Measurements from ENCODE around the gene AMOTL1. TPM values are rescaled to one million over a fixed set of nuclear protein-coding genes. Genes with fewer than 3 reads are reported as not detected.

Gene AMOTL1
- total and polyA plus RNA-seq, 4 donors = 7.4 to 68.5 (median 27.3) TPM

GRCh38 chr11:94792451-94792850, 24.3 kb downstream of the AMOTL1 start:
- Histone ChIP-seq H3K27me3 (ENCODE audit: control insufficient read depth in 3 of 3, insufficient read depth in 3 of 3, low read length in 2 of 3) (no peaks in the 10 kb centered on the region), H3K4me1 (ENCODE audit: control insufficient read depth in 5 of 5, insufficient read depth in 5 of 5, low read length in 5 of 5) (peaks cover 9 to 38% (median 15%) of the 10 kb centered on the region in 5 donors), H3K9ac (ENCODE audit: insufficient read depth in 1 of 2, low read length in 2 of 2) (no peak overlapping the region), H3K9me3 (ENCODE audit: control insufficient read depth in 4 of 4, insufficient read depth in 3 of 4, low read length in 3 of 4) (no peaks in the 10 kb centered on the region), H3K27ac (ENCODE audit: low read depth in 1 of 2, low read length in 1 of 2) (no peak overlapping the region), H3K36me3 (ENCODE audit: control insufficient read depth in 4 of 4, insufficient read depth in 4 of 4, low read length in 4 of 4) (peaks cover 0 to 3% (median 0%) of the 10 kb centered on the region in 4 donors), H3K4me3 (no peak overlapping the region)
- WGBS, 2 donors = 90 to 93% methylated on average over 3 of the region's 3 CpGs
- no peak for DNase-seq
- TF ChIP-seq CTCF (IDR thresholded peaks at IDR 0.05; ENCODE audit: control extremely low read depth, extremely low read depth) = no peak
- no peak for ATAC-seq (ENCODE audit: insufficient read depth, low FRiP score)

- Histone ChIP-seq H3K4me3 (no peak overlapping the region), H3K9ac (ENCODE audit: insufficient read depth in 1 of 2, low read length in 2 of 2) (no peak overlapping the region), H3K9me3 (ENCODE audit: control insufficient read depth in 4 of 4, insufficient read depth in 3 of 4, low read length in 3 of 4) (no peaks in the 10 kb centered on the region), H3K27me3 (ENCODE audit: control insufficient read depth in 3 of 3, insufficient read depth in 3 of 3, low read length in 2 of 3) (no peaks in the 10 kb centered on the region), H3K4me1 (ENCODE audit: control insufficient read depth in 5 of 5, insufficient read depth in 5 of 5, low read length in 5 of 5) (peaks cover 9 to 38% (median 12%) of the 10 kb centered on the region in 5 donors), H3K27ac (ENCODE audit: low read depth in 1 of 2, low read length in 1 of 2) (no peak overlapping the region), H3K36me3 (ENCODE audit: control insufficient read depth in 4 of 4, insufficient read depth in 4 of 4, low read length in 4 of 4) (peaks cover 0 to 6% (median 0%) of the 10 kb centered on the region in 4 donors)
- 72 to 82% methylated on average over 2 of the region's 2 CpGs for WGBS, 2 donors
- TF ChIP-seq CTCF (IDR thresholded peaks at IDR 0.05; ENCODE audit: control extremely low read depth, extremely low read depth) = no peak
- no peak for ATAC-seq (ENCODE audit: insufficient read depth, low FRiP score)
- no peak for DNase-seq
Observed at GRCh38 chr11:94793002-94793401, 24.8 kb downstream of the AMOTL1 start.

- Histone ChIP-seq H3K27me3 (ENCODE audit: control insufficient read depth in 3 of 3, insufficient read depth in 3 of 3, low read length in 2 of 3) (no peaks in the 10 kb centered on the region), H3K9me3 (ENCODE audit: control insufficient read depth in 4 of 4, insufficient read depth in 3 of 4, low read length in 3 of 4) (no peaks in the 10 kb centered on the region), H3K36me3 (ENCODE audit: control insufficient read depth in 4 of 4, insufficient read depth in 4 of 4, low read length in 4 of 4) (peaks cover 0 to 6% (median 0%) of the 10 kb centered on the region in 4 donors), H3K27ac (ENCODE audit: low read depth in 1 of 2, low read length in 1 of 2) (peak overlapping the region; percentile 28 to 37), H3K9ac (ENCODE audit: insufficient read depth in 1 of 2, low read length in 2 of 2) (no peak overlapping the region), H3K4me3 (no peak overlapping the region), H3K4me1 (ENCODE audit: control insufficient read depth in 5 of 5, insufficient read depth in 5 of 5, low read length in 5 of 5) (peaks cover 8 to 38% (median 12%) of the 10 kb centered on the region in 5 donors)
- no peak for ATAC-seq (ENCODE audit: insufficient read depth, low FRiP score)
- no peak for DNase-seq
- WGBS, 2 donors = 48 to 52% methylated on average over 2 of the region's 2 CpGs
- no peak for TF ChIP-seq CTCF (IDR thresholded peaks at IDR 0.05; ENCODE audit: control extremely low read depth, extremely low read depth)
Observed at GRCh38 chr11:94793822-94794221, 25.7 kb downstream of the AMOTL1 start.
